Endothelial cell of umbilical vein (primary cell): ENCODE results near the gene CCDC93.

Experiments used
- EZH2 ChIP-seq: IDR thresholded peaks from 2 replicates; pipeline ENCODE4 v1.6.1; 2012; ENCODE audit warnings: borderline replicate concordance, low read depth, mild to moderate bottlenecking, moderate library complexity, low read length, inconsistent platforms; ENCODE audit not compliant: severe bottlenecking
- FOS ChIP-seq: IDR thresholded peaks from 2 replicates; pipeline ENCODE4 v1.6.1; 2011; ENCODE audit warnings: mild to moderate bottlenecking, low read length, moderate library complexity, borderline replicate concordance; ENCODE audit not compliant: insufficient read depth
- GATA2 ChIP-seq: IDR thresholded peaks from 2 replicates; pipeline ENCODE4 v1.7.0; 2011; ENCODE audit warnings: low read depth, mild to moderate bottlenecking, moderate library complexity, mixed read lengths, low read length; ENCODE audit not compliant: insufficient read length, insufficient read depth
- JUN ChIP-seq: IDR thresholded peaks from 2 replicates; pipeline ENCODE4 v1.6.1; 2011; ENCODE audit warnings: borderline replicate concordance, low read depth; ENCODE audit not compliant: insufficient read length, insufficient read depth
- POLR2A ChIP-seq: IDR thresholded peaks from 2 replicates; pipeline ENCODE4 v1.6.1; 2012; ENCODE audit warnings: low read depth, mild to moderate bottlenecking, control low read depth, low read length
- TF ChIP-seq, protein P1 (sequence below), 2 donors: IDR thresholded peaks; 1 replicate in 1 of 2; 2 replicates in 1 of 2; pipeline ENCODE4 v1.5.1; 2011; ENCODE audit warnings: low read length in 2 of 2, mild to moderate bottlenecking in 2 of 2, moderate library complexity in 2 of 2, control low read depth in 1 of 2, inconsistent platforms in 1 of 2, low read depth in 1 of 2; ENCODE audit not compliant: insufficient read depth in 1 of 2; ENCODE audit errors: extremely low read depth in 1 of 2

GRCh38 chr2:117879003-117879402 is 134.9 kb downstream of the CCDC93 start:
- TF ChIP-seq, protein P1, sequence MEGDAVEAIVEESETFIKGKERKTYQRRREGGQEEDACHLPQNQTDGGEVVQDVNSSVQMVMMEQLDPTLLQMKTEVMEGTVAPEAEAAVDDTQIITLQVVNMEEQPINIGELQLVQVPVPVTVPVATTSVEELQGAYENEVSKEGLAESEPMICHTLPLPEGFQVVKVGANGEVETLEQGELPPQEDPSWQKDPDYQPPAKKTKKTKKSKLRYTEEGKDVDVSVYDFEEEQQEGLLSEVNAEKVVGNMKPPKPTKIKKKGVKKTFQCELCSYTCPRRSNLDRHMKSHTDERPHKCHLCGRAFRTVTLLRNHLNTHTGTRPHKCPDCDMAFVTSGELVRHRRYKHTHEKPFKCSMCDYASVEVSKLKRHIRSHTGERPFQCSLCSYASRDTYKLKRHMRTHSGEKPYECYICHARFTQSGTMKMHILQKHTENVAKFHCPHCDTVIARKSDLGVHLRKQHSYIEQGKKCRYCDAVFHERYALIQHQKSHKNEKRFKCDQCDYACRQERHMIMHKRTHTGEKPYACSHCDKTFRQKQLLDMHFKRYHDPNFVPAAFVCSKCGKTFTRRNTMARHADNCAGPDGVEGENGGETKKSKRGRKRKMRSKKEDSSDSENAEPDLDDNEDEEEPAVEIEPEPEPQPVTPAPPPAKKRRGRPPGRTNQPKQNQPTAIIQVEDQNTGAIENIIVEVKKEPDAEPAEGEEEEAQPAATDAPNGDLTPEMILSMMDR (IDR thresholded peaks at IDR 0.05; ENCODE audit: extremely low read depth in 1 of 2, insufficient read depth in 1 of 2, low read depth in 1 of 2, low read length in 2 of 2) = no peak
- TF ChIP-seq EZH2 = no peak
- no peak for TF ChIP-seq JUN
- no peak for TF ChIP-seq FOS
- no peak for TF ChIP-seq POLR2A
- no peak for TF ChIP-seq GATA2
